Esophagus mucosa (tissue), 1 donor: Measurements from ENCODE around the gene PEX26. TPM values are rescaled to one million over a fixed set of nuclear protein-coding genes. Genes with fewer than 3 reads are reported as not detected.
A peak's percentile ranks its signal among the peaks of the same experiment; 100 is the strongest.
"Not testable (repeated sequence)": the region's sequence is repeated elsewhere in the genome, so short reads cannot be mapped to it uniquely, and the experiment has no call there.

Experiments
- ATAC-seq: fragments of 200-7000 bp; cut with Tn5 transposase; one replicate; pipeline ENCODE4 v1.9.1; 2020
- total RNA-seq: library from RNA; stranded (reverse); gene quantifications from one replicate; pipeline ENCODE4 v1.2.4, GENCODE V29; 2023
- donor health status: DM: yes; HTN: yes; CAD: no.

The PEX26 gene
- total RNA-seq, 1 donor from 2014 or later = 28.8 TPM

- ATAC-seq = peak; percentile 55
Measured at GRCh38 chr22:18056807-18057474, 20.8 kb upstream of the PEX26 start.

- peak; percentile 81 for ATAC-seq
Measured at GRCh38 chr22:18057568-18058209, 20.1 kb upstream of the PEX26 start.

GRCh38 chr22:18058371-18059093, 19.3 kb upstream of the PEX26 start:
- no peak for ATAC-seq

- ATAC-seq = no peak
Measured at GRCh38 chr22:18059094-18059417, 18.7 kb upstream of the PEX26 start.

GRCh38 chr22:18059473-18059872, 18.3 kb upstream of the PEX26 start:
- no peak for ATAC-seq

GRCh38 chr22:18059991-18060390, 17.8 kb upstream of the PEX26 start:
- no peak for ATAC-seq

GRCh38 chr22:18060646-18061620, 16.9 kb upstream of the PEX26 start:
- no peak for ATAC-seq

GRCh38 chr22:18062421-18062820, 15.4 kb upstream of the PEX26 start:
- ATAC-seq = peak; percentile 44

- no peak for ATAC-seq
Measured at GRCh38 chr22:18063306-18063705, 14.5 kb upstream of the PEX26 start.

- not testable (repeated sequence) for ATAC-seq
Measured at GRCh38 chr22:18063715-18064114, 14.1 kb upstream of the PEX26 start.

- no peak for ATAC-seq
Measured at GRCh38 chr22:18064636-18065035, 13.2 kb upstream of the PEX26 start.

- ATAC-seq = peak; percentile 30
Measured at GRCh38 chr22:18065256-18065655, 12.5 kb upstream of the PEX26 start.

GRCh38 chr22:18066181-18066859, 11.5 kb upstream of the PEX26 start:
- ATAC-seq = no peak

GRCh38 chr22:18067121-18067520, 10.7 kb upstream of the PEX26 start:
- no peak for ATAC-seq

GRCh38 chr22:18067548-18068341, 10.0 kb upstream of the PEX26 start:
- ATAC-seq = no peak

- ATAC-seq = no peak
Measured at GRCh38 chr22:18068381-18068988, 9.3 kb upstream of the PEX26 start.

- ATAC-seq = no peak
Measured at GRCh38 chr22:18069041-18069440, 8.7 kb upstream of the PEX26 start.

GRCh38 chr22:18070041-18070440, 7.7 kb upstream of the PEX26 start:
- no peak for ATAC-seq

GRCh38 chr22:18070556-18071306, 7.1 kb upstream of the PEX26 start:
- ATAC-seq = peak; percentile 89
